GM23338 (cell line): ENCODE measurements around the gene PRTFDC1. TPM values are rescaled to one million over a fixed set of nuclear protein-coding genes. Genes with fewer than 3 reads are reported as not detected.

Experiments
- ATAC-seq: fragments of 200-7000 bp; cut with Tn5 transposase; 3 replicates; pipeline ENCODE4 v1.9.1; 2020
- DNase-seq: peaks from one replicate; pipeline ENCODE4 v3.0.0-alpha.2; 2015; ENCODE audit warnings: low spot score
- H2AFZ ChIP-seq: fragments of 200-600 bp; sonication (generic); 2 replicates; pipeline ENCODE4 v1.8.0; 2016; ENCODE audit warnings: antibody characterized with exemption, mild to moderate bottlenecking, moderate library complexity
- H3F3A ChIP-seq: fragments of 200-600 bp; sonication (generic); replicated peaks from 2 replicates; pipeline ENCODE4 v1.8.0; 2017; ENCODE audit warnings: antibody characterized with exemption, mixed run types, low read depth
- H3K27ac ChIP-seq: fragments of 200-600 bp; sonication (generic); 2 replicates; pipeline ENCODE4 v1.6.1; 2016; ENCODE audit warnings: low read depth
- H3K27me3 ChIP-seq: fragments of 200-600 bp; sonication (generic); 2 replicates; pipeline ENCODE4 v1.8.0; 2016; ENCODE audit warnings: mild to moderate bottlenecking, mixed run types, moderate library complexity; ENCODE audit not compliant: insufficient read depth
- H3K36me3 ChIP-seq: fragments of 200-600 bp; sonication (generic); 2 replicates; pipeline ENCODE4 v1.8.0; 2016; ENCODE audit warnings: mild to moderate bottlenecking; ENCODE audit not compliant: insufficient read depth
- H3K4me1 ChIP-seq: fragments of 200-600 bp; sonication (generic); 2 replicates; pipeline ENCODE4 v1.8.0; 2016; ENCODE audit warnings: mild to moderate bottlenecking, moderate library complexity; ENCODE audit not compliant: insufficient read depth
- H3K4me2 ChIP-seq: fragments of 200-600 bp; sonication (generic); 2 replicates; pipeline ENCODE4 v1.7.1; 2017; ENCODE audit warnings: mixed run types
- H3K4me3 ChIP-seq: fragments of 200-600 bp; sonication (generic); 2 replicates; pipeline ENCODE4 v1.6.1; 2016; ENCODE audit warnings: mixed run types
- H3K79me2 ChIP-seq: fragments of 200-600 bp; sonication (generic); replicated peaks from 2 replicates; pipeline ENCODE4 v1.8.0; 2017; ENCODE audit warnings: mild to moderate bottlenecking; ENCODE audit not compliant: insufficient read depth
- H3K9me2 ChIP-seq: fragments of 200-600 bp; sonication (generic); 2 replicates; pipeline ENCODE4 v1.8.0; 2017; ENCODE audit not compliant: insufficient read depth
- H4K20me1 ChIP-seq: fragments of 200-600 bp; sonication (generic); replicated peaks from 2 replicates; pipeline ENCODE4 v1.8.0; 2017; ENCODE audit warnings: mild to moderate bottlenecking; ENCODE audit not compliant: insufficient read depth
- H3K27ac Mint-ChIP-seq: 2 replicates; pipeline ENCODE4 v1.8.0; 2020; ENCODE audit warnings: inconsistent platforms, mild to moderate bottlenecking, moderate library complexity, mixed read lengths
- H3K27me3 Mint-ChIP-seq: 3 replicates; pipeline ENCODE4 v1.8.0; 2022; ENCODE audit warnings: low read depth, mild to moderate bottlenecking, moderate library complexity, mixed read lengths, inconsistent platforms; ENCODE audit not compliant: insufficient read depth, poor library complexity
- H3K36me3 Mint-ChIP-seq: 3 replicates; pipeline ENCODE4 v1.8.0; 2021; ENCODE audit warnings: low read depth, mild to moderate bottlenecking, inconsistent platforms, moderate library complexity, mixed read lengths
- H3K4me1 Mint-ChIP-seq: 3 replicates; pipeline ENCODE4 v1.8.0; 2020; ENCODE audit warnings: mild to moderate bottlenecking, inconsistent platforms, mixed read lengths
- H3K4me3 Mint-ChIP-seq: 3 replicates; pipeline ENCODE4 v1.8.0; 2021; ENCODE audit warnings: moderate library complexity, mild to moderate bottlenecking, inconsistent platforms, mixed read lengths
- H3K9me3 Mint-ChIP-seq: 3 replicates; pipeline ENCODE4 v1.8.0; 2020; ENCODE audit warnings: moderate library complexity, mild to moderate bottlenecking, inconsistent platforms, mixed read lengths
- CREB1 ChIP-seq: fragments of 250-450 bp; sonication (Bioruptor Pico); IDR thresholded peaks from 2 replicates; pipeline ENCODE4 v1.5.0; 2020; ENCODE audit warnings: low read depth, mild to moderate bottlenecking, moderate library complexity
- CTCF ChIP-seq, 2 experiments: fragments of 200-600 bp in 1 of 2; sonication (generic) in 1 of 2; conservative IDR thresholded peaks; 2 replicates each; pipeline versions ENCODE4 v1.5.1 to v1.6.1; 2016 to 2017; ENCODE audit warnings: antibody characterized with exemption in 2 of 2, low read depth in 2 of 2, mild to moderate bottlenecking in 2 of 2, moderate library complexity in 1 of 2
- EZH2 ChIP-seq: fragments of 200-600 bp; sonication (generic); IDR thresholded peaks from one replicate; pipeline ENCODE4 v1.8.0; 2017; ENCODE audit warnings: antibody characterized with exemption, mild to moderate bottlenecking, low read depth; ENCODE audit not compliant: unreplicated experiment
- EZH2phosphoT487 ChIP-seq: fragments of 200-600 bp; sonication (generic); IDR thresholded peaks from one replicate; pipeline ENCODE4 v1.8.1; 2018; ENCODE audit warnings: antibody characterized with exemption; ENCODE audit not compliant: unreplicated experiment
- JUNB ChIP-seq: IDR thresholded peaks from one replicate; pipeline ENCODE4 v1.6.1; 2016; ENCODE audit warnings: antibody characterized with exemption; ENCODE audit not compliant: unreplicated experiment
- NANOG ChIP-seq: IDR thresholded peaks from 2 replicates; pipeline ENCODE4 v1.6.1; 2016; ENCODE audit warnings: antibody characterized with exemption, borderline replicate concordance
- POLR2AphosphoS5 ChIP-seq: IDR thresholded peaks from 2 replicates; pipeline ENCODE4 v1.6.1; 2016; ENCODE audit warnings: antibody characterized with exemption, low read depth
- REST ChIP-seq: IDR thresholded peaks from one replicate; pipeline ENCODE4 v1.6.1; 2018; ENCODE audit warnings: antibody characterized with exemption; ENCODE audit not compliant: unreplicated experiment
- STAT1 ChIP-seq: IDR thresholded peaks from one replicate; pipeline ENCODE4 v1.6.1; 2016; ENCODE audit warnings: antibody characterized with exemption; ENCODE audit not compliant: unreplicated experiment
- ZNF114 ChIP-seq: fragments of 250-450 bp; sonication (Bioruptor Pico); IDR thresholded peaks from 2 replicates; pipeline ENCODE4 v1.5.0; 2020; ENCODE audit warnings: mild to moderate bottlenecking, moderate library complexity
- ZNF331 ChIP-seq: fragments of 250-450 bp; sonication (Bioruptor Pico); IDR thresholded peaks from 2 replicates; pipeline ENCODE4 v1.5.0; 2020; ENCODE audit warnings: low read depth, mild to moderate bottlenecking, moderate library complexity
- polyA plus RNA-seq: library from polyadenylated mRNA; unstranded; fragments of >200 nt; fragmentation: Nextera tagmentation; extraction: Ambion mirVana; gene quantifications from 2 replicates; pipeline ENCODE4 v1.2.1, GENCODE V29; 2016
- total RNA-seq: library from RNA; depleted of rRNA; stranded (reverse); fragments of >200 nt; shearing (Covaris generic); gene quantifications from 2 replicates; pipeline ENCODE4 v1.2.3, GENCODE V29; 2014
- TF ChIP-seq, protein P1 (sequence below): fragments of 250-450 bp; sonication (Bioruptor Pico); IDR thresholded peaks from 2 replicates; pipeline ENCODE4 v1.5.0; 2020; ENCODE audit warnings: mild to moderate bottlenecking, moderate library complexity
- TF ChIP-seq, protein P2 (sequence below): IDR thresholded peaks from 2 replicates; pipeline ENCODE4 v1.6.1; 2016; ENCODE audit warnings: antibody characterized with exemption

PRTFDC1 gene
- total and polyA plus RNA-seq, 2 experiments from 2014 or later = 7.9 to 9.1 TPM

GRCh38 chr10:24963521-24964041 lies 11.2 kb upstream of the PRTFDC1 start:
- no peaks in the 10 kb centered on the region for H3K79me2 ChIP-seq
- Mint-ChIP-seq H3K27ac (no peak overlapping the region), H3K27me3 (peaks cover 5% of the 10 kb centered on the region), H3K4me3 (no peak overlapping the region), H3K9me3 (no peaks in the 10 kb centered on the region), H3K36me3 (no peaks in the 10 kb centered on the region), H3K4me1 (peaks cover 12% of the 10 kb centered on the region)
- H3K4me3 ChIP-seq = no peak overlapping the region
- H3K27me3 ChIP-seq = no peaks in the 10 kb centered on the region
- no peak for TF ChIP-seq CREB1
- TF ChIP-seq POLR2AphosphoS5 = no peak
- no peak for TF ChIP-seq ZNF331 (CRISPR knock-in tag)
- no peak for TF ChIP-seq JUNB
- TF ChIP-seq CTCF (conservative IDR thresholded peaks at IDR 0.05; ENCODE audit: low read depth in 2 of 2) = no peak
- no peak for TF ChIP-seq NANOG
- TF ChIP-seq, protein P1, sequence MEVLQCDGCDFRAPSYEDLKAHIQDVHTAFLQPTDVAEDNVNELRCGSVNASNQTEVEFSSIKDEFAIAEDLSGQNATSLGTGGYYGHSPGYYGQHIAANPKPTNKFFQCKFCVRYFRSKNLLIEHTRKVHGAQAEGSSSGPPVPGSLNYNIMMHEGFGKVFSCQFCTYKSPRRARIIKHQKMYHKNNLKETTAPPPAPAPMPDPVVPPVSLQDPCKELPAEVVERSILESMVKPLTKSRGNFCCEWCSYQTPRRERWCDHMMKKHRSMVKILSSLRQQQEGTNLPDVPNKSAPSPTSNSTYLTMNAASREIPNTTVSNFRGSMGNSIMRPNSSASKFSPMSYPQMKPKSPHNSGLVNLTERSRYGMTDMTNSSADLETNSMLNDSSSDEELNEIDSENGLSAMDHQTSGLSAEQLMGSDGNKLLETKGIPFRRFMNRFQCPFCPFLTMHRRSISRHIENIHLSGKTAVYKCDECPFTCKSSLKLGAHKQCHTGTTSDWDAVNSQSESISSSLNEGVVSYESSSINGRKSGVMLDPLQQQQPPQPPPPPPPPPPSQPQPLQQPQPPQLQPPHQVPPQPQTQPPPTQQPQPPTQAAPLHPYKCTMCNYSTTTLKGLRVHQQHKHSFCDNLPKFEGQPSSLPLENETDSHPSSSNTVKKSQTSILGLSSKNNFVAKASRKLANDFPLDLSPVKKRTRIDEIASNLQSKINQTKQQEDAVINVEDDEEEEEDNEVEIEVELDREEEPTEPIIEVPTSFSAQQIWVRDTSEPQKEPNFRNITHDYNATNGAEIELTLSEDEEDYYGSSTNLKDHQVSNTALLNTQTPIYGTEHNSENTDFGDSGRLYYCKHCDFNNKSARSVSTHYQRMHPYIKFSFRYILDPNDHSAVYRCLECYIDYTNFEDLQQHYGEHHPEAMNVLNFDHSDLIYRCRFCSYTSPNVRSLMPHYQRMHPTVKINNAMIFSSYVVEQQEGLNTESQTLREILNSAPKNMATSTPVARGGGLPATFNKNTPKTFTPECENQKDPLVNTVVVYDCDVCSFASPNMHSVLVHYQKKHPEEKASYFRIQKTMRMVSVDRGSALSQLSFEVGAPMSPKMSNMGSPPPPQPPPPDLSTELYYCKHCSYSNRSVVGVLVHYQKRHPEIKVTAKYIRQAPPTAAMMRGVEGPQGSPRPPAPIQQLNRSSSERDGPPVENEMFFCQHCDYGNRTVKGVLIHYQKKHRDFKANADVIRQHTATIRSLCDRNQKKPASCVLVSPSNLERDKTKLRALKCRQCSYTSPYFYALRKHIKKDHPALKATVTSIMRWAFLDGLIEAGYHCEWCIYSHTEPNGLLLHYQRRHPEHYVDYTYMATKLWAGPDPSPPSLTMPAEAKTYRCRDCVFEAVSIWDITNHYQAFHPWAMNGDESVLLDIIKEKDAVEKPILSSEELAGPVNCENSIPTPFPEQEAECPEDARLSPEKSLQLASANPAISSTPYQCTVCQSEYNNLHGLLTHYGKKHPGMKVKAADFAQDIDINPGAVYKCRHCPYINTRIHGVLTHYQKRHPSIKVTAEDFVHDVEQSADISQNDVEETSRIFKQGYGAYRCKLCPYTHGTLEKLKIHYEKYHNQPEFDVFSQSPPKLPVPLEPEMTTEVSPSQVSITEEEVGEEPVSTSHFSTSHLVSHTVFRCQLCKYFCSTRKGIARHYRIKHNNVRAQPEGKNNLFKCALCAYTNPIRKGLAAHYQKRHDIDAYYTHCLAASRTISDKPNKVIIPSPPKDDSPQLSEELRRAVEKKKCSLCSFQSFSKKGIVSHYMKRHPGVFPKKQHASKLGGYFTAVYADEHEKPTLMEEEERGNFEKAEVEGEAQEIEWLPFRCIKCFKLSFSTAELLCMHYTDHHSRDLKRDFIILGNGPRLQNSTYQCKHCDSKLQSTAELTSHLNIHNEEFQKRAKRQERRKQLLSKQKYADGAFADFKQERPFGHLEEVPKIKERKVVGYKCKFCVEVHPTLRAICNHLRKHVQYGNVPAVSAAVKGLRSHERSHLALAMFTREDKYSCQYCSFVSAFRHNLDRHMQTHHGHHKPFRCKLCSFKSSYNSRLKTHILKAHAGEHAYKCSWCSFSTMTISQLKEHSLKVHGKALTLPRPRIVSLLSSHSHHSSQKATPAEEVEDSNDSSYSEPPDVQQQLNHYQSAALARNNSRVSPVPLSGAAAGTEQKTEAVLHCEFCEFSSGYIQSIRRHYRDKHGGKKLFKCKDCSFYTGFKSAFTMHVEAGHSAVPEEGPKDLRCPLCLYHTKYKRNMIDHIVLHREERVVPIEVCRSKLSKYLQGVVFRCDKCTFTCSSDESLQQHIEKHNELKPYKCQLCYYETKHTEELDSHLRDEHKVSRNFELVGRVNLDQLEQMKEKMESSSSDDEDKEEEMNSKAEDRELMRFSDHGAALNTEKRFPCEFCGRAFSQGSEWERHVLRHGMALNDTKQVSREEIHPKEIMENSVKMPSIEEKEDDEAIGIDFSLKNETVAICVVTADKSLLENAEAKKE (CRISPR knock-in tag) = no peak
- no peak for TF ChIP-seq REST
- TF ChIP-seq EZH2phosphoT487 = no peak
- TF ChIP-seq STAT1 = no peak
- no peak for TF ChIP-seq ZNF114 (CRISPR knock-in tag)
- TF ChIP-seq, protein P2, sequence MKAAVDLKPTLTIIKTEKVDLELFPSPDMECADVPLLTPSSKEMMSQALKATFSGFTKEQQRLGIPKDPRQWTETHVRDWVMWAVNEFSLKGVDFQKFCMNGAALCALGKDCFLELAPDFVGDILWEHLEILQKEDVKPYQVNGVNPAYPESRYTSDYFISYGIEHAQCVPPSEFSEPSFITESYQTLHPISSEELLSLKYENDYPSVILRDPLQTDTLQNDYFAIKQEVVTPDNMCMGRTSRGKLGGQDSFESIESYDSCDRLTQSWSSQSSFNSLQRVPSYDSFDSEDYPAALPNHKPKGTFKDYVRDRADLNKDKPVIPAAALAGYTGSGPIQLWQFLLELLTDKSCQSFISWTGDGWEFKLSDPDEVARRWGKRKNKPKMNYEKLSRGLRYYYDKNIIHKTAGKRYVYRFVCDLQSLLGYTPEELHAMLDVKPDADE = no peak
- TF ChIP-seq EZH2 = no peak
- H2AFZ ChIP-seq = no peak overlapping the region
- no peak overlapping the region for H3K4me2 ChIP-seq
- no peak for ATAC-seq
- no peaks in the 10 kb centered on the region for H4K20me1 ChIP-seq
- no peak for DNase-seq
- no peaks in the 10 kb centered on the region for H3K36me3 ChIP-seq
- no peaks in the 10 kb centered on the region for H3F3A ChIP-seq
- no peaks in the 10 kb centered on the region for H3K9me2 ChIP-seq
- H3K27ac ChIP-seq = no peak overlapping the region
- peaks cover 3% of the 10 kb centered on the region; the same call in 1 of the 2 replicates for H3K4me1 ChIP-seq
